Omental fat pad (tissue), 4 donors: Measurements from ENCODE around the gene FFAR4. TPM values are rescaled to one million over a fixed set of nuclear protein-coding genes. Genes with fewer than 3 reads are reported as not detected.

Experiments
- ATAC-seq: fragments of 150-250 bp; one replicate; pipeline ENCODE4 v1.9.1; 2016; ENCODE audit warnings: mild to moderate bottlenecking, moderate library complexity; ENCODE audit not compliant: low FRiP score
- DNase-seq: peaks from one replicate; pipeline ENCODE4 v3.0.0-alpha.2; 2019; ENCODE audit warnings: low spot score
- CTCF ChIP-seq, 3 donors: fragments of 450-650 bp; IDR thresholded peaks; one replicate each; pipeline ENCODE4 v1.5.1; 2016 to 2017; ENCODE audit warnings: antibody characterized with exemption in 3 of 3, mild to moderate bottlenecking in 3 of 3, moderate library complexity in 2 of 3
- total RNA-seq, 4 donors: library from RNA; depleted of rRNA; stranded (reverse); fragments of >200 nt; gene quantifications; one replicate each; pipeline ENCODE4 v1.1.0, GENCODE V29; 2016

FFAR4 gene
- total RNA-seq, 4 donors from 2014 or later = 2.5 to 6.7 (median 3.1) TPM

DNA sequence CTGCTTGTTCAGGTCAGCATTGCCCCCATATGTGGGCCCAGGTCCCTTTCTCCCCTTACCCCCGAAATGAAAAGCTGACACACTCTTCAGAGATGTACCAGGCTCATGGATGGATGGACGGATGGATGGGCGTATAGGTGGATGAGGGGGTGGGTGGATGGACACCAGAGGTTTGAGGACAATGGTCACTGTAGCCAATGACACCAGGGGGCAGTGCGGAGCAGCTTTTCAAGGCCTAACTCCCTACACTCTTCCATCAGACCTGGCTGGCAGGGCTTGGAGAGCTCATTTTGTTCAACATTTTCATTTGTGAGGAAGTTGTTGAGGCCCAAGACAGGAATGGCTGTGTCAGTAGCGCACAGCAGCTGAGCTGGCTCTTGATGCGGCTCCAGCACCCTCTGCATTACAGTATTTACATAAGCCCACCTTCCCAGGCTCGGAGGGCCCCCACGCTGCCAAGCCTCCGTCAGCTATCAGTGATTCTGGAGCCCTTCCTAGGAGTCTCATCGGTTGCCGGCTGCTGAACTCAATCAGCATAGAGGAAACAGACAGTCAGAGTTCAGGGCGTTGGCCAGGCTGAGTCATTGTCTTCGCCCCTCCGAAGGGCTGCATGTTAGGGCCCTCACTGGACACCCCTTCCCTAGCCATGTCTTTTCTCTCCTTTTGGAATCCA, 11.6 kb upstream of the FFAR4 start:
- DNase-seq (peak; percentile 48), ATAC-seq (peak; percentile 45)
- no peak for TF ChIP-seq CTCF (IDR thresholded peaks at IDR 0.05)

GRCh38 chr10:93559490-93559889, 7.0 kb upstream of the FFAR4 start:
- TF ChIP-seq CTCF (IDR thresholded peaks at IDR 0.05) = no peak

GRCh38 chr10:93560541-93560940, 5.9 kb upstream of the FFAR4 start:
- ATAC-seq (no peak), DNase-seq (no peak)
- TF ChIP-seq CTCF (IDR thresholded peaks at IDR 0.05) = no peak

More at GRCh38 chr10:93559490-93559889, 7.0 kb upstream of the FFAR4 start:
- DNase-seq = no peak
- ATAC-seq = no peak

DNA sequence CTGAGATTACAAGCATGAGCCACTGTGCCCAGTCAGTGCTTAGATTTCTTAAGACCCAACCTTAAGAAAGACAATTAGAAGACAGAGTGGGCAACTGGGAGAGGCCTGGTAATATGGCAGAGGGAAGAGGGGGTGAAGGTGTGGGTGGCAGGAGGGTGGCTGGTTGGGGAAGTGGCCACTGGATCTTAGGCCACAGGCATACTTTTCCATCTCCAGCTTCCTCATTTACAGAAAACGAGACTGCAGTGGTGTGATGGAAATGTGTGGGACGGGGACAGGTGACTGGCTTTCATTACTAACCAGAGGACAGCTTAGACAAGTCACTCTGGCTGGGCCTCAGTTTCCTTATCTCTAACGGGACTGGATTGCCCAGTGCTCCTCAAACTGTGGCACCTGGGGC, 1.0 kb upstream of the FFAR4 start:
- no peak for DNase-seq
- no peak for TF ChIP-seq CTCF (IDR thresholded peaks at IDR 0.05)
- no peak for ATAC-seq

DNA sequence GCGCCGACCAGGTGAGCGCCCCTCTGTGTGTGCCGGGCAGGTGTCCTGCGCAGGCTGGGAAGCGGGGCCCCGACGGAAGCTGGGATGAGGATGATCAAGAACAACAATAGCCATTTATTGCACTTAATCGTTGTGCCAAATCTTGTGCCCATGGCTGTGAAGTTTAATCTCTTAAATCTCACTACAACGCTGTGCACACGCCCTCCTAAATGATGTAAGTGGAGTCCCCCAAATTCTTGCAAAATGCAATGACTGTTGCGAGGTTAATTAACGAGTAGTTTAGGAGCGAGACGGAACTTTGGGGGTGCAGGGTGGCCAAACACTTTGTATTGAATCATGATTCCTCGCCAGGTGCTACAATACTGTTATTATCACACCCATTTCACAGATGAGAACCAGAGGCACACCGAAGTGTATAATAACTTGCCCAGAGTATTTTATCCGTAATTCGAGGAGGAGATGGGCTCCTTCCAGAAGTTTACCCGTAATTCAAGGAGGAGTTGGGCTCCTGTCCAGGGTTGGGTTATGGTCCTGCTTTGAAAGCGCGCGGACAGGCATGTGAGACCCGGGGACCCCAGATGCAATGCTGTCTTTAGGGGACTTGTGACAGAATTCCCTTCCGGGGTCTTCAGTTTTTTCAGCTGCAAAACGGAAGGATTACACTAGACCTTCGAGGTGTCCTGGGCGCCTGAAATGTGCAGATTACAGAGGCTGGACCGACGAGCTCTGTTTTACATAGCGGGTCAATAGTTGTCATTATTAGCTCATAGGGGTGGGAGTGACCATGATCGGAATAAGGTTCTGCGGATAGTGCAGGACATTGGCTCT, 1.0 kb downstream of the FFAR4 start:
- no peak for TF ChIP-seq CTCF (IDR thresholded peaks at IDR 0.05)
- no peak for DNase-seq
- no peak for ATAC-seq

DNA sequence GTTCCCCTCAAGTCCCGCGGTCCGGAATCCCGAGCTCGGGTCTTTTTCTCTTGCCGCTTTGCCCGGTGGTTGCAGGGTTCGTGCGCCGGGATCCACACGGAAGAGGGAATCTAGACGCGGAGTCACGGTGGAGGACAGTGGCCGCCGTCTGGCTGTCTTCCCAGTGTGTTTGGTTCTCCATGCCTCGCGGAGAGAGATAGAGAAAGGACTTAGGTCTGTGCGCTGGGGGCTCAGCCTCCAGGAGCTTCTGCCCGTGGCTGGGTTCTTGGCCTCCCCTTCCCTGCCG, 1.6 kb downstream of the FFAR4 start:
- TF ChIP-seq CTCF (IDR thresholded peaks at IDR 0.05) = no peak
- DNase-seq (no peak), ATAC-seq (no peak)

DNA sequence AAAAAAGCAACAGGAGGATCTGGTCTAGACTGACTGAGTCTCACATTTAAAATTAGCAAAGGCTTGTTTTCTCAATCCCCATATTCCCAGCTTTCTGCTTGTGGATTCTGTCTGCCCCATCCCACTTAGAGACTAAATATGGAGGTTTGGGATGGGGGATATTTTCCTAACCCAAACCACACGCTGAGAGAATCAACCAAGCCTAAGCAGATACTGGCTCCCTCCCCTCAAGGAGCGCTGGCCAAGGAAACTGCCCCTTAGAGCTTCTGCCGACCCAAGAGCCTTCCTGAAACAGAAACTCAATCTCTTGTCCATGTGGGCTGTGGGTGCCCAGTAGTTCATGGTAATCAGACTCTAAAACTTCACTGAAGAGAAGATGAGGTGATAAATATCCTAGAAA, 3.9 kb downstream of the FFAR4 start:
- ATAC-seq = no peak
- TF ChIP-seq CTCF (IDR thresholded peaks at IDR 0.05) = no peak
- no peak for DNase-seq
